Heart left ventricle (tissue), 13 donors: Measurements from ENCODE around the gene FBP1.

Experiments used
- POLR2A ChIP-seq, 2 donors: fragments of 450-650 bp; IDR thresholded peaks; one replicate each; pipeline ENCODE4 v1.6.1; 2017; ENCODE audit warnings: antibody characterized with exemption in 2 of 2, mild to moderate bottlenecking in 2 of 2, moderate library complexity in 2 of 2
- TF ChIP-seq, protein P1 (sequence below), 12 donors: fragments of 200-600 bp; sonication (generic) in 4 of 12; IDR thresholded peaks; one replicate each; pipeline versions ENCODE4 v1.5.0 to v1.8.0; 2018 to 2022; ENCODE audit warnings: antibody characterized with exemption in 12 of 12, mild to moderate bottlenecking in 5 of 12
- donor health status: ischemic (EF 13 %, LVEDD 7.1; RV severe dilation, severe dysfunction).
- donor health status: DM: no; HTN: yes; CAD: no.
- donor health status: DM: no; HTN: no; CAD: no.
- donor health status: ischemic (EF 25% LVEDD 6.9; RV normal size, moderate dysfunction).
- donor health status: ischemic (EF 25% LVEDD 5.7; RV mildly dilated, moderate dysfunction).
- donor health status: ischemic (EF 35%, LVEDD 5.7; RV mildly dilated, moderate dysfunction).
- donor health status: nonischemic (EF 11% LVEDD 7.7; RV severe dilation, severe dysfunction).
- donor health status: DM: yes; HTN: yes; CAD: no.
- donor health status: PGD.
- donor health status: ischemic (EF 29% LVEDD 5.4; RV normal size, mild dysfunction).
- donor health status: nonischemic (EF 23%, LVEDD 6.1; RV moderate dilation, normal function).

DNA sequence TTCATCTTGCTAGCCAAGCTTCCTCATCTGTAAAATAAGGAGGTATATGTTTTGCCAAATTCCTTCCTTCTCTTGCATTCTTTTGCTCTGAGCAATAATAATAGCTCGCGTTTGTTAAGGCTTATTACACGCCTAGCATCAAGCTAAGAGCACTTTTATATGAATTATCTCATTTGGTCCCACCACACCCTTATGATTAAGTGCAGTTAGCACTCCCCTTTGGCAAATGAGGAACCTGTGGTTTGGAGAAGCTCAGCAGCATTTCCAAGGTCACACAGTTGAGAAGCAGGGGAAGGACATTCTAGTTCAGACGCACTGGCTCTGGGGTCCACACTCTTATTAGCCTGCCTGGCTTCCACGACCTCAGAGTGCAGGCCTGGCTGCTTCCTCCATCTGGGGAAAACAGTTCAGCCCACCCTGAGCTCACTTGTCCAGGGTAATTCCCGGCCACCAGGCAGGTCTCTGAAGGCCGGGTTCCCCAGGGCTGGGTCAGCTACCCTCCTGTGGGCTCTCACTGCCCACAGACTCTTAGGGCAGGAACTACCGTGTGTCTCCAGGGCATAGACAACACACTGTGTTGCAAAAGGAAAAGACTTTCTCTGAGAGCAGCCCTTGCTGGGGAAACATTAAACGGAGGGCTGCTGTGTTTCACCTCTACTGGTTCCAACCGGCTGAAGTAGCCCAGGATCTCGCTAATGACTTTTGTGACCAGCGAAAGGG lies 9.9 kb upstream of the FBP1 start:
- TF ChIP-seq, protein P1, sequence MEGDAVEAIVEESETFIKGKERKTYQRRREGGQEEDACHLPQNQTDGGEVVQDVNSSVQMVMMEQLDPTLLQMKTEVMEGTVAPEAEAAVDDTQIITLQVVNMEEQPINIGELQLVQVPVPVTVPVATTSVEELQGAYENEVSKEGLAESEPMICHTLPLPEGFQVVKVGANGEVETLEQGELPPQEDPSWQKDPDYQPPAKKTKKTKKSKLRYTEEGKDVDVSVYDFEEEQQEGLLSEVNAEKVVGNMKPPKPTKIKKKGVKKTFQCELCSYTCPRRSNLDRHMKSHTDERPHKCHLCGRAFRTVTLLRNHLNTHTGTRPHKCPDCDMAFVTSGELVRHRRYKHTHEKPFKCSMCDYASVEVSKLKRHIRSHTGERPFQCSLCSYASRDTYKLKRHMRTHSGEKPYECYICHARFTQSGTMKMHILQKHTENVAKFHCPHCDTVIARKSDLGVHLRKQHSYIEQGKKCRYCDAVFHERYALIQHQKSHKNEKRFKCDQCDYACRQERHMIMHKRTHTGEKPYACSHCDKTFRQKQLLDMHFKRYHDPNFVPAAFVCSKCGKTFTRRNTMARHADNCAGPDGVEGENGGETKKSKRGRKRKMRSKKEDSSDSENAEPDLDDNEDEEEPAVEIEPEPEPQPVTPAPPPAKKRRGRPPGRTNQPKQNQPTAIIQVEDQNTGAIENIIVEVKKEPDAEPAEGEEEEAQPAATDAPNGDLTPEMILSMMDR (IDR thresholded peaks at IDR 0.05): no peak
- no peak for TF ChIP-seq POLR2A (IDR thresholded peaks at IDR 0.05)
